Loucy (cell line): ENCODE data around the gene MAD1L1.

Experiments
- H2AFZ ChIP-seq: fragments of 200-600 bp; sonication (generic); 2 replicates; pipeline ENCODE4 v1.6.0; 2016; ENCODE audit warnings: antibody characterized with exemption, mild to moderate bottlenecking, low read length, moderate library complexity
- H3F3A ChIP-seq: fragments of 200-600 bp; 2 replicates; pipeline ENCODE4 v1.6.0; 2016; ENCODE audit warnings: antibody characterized with exemption, low read depth, mild to moderate bottlenecking
- H3K27me3 ChIP-seq: fragments of 200-600 bp; sonication (generic); 2 replicates; pipeline ENCODE4 v1.6.1; 2014; ENCODE audit warnings: low read length, mild to moderate bottlenecking; ENCODE audit not compliant: insufficient read depth, poor library complexity, severe bottlenecking
- H3K36me3 ChIP-seq: fragments of 200-600 bp; sonication (generic); 2 replicates; pipeline ENCODE4 v1.6.1; 2016; ENCODE audit warnings: low read length; ENCODE audit not compliant: insufficient read depth
- H3K4me1 ChIP-seq: fragments of 200-600 bp; sonication (generic); 2 replicates; pipeline ENCODE4 v1.5.1; 2014; ENCODE audit warnings: low read length, mild to moderate bottlenecking; ENCODE audit not compliant: insufficient read depth, poor library complexity, severe bottlenecking
- H3K4me2 ChIP-seq: fragments of 200-600 bp; sonication (generic); 2 replicates; pipeline ENCODE4 v1.6.0; 2014; ENCODE audit warnings: antibody characterized with exemption, low read length, low read depth, mild to moderate bottlenecking; ENCODE audit not compliant: poor library complexity, severe bottlenecking
- H3K4me3 ChIP-seq: fragments of 200-600 bp; sonication (generic); 2 replicates; pipeline ENCODE4 v1.5.1; 2014; ENCODE audit warnings: low read length, mild to moderate bottlenecking, mixed read lengths; ENCODE audit not compliant: poor library complexity, severe bottlenecking
- H3K79me2 ChIP-seq: fragments of 200-600 bp; sonication (generic); 2 replicates; pipeline ENCODE4 v1.6.1; 2014; ENCODE audit warnings: low read length; ENCODE audit not compliant: insufficient read depth
- H3K9ac ChIP-seq: fragments of 200-600 bp; sonication (generic); 2 replicates; pipeline ENCODE4 v1.6.0; 2014; ENCODE audit warnings: mild to moderate bottlenecking, low read depth, low read length, moderate library complexity; ENCODE audit not compliant: poor library complexity, severe bottlenecking
- H3K9me2 ChIP-seq: fragments of 200-600 bp; sonication (generic); replicated peaks from 2 replicates; pipeline ENCODE4 v1.6.1; 2016; ENCODE audit warnings: low read depth, low read length, mixed read lengths
- H3K9me3 ChIP-seq: fragments of 200-600 bp; sonication (generic); 2 replicates; pipeline ENCODE4 v1.6.1; 2014; ENCODE audit warnings: mild to moderate bottlenecking, antibody characterized with exemption, low read length, low read depth; ENCODE audit not compliant: insufficient read depth
- H4K20me1 ChIP-seq: fragments of 200-600 bp; sonication (generic); 2 replicates; pipeline ENCODE4 v1.6.0; 2014; ENCODE audit warnings: antibody characterized with exemption, low read length, mild to moderate bottlenecking; ENCODE audit not compliant: insufficient read depth, poor library complexity, severe bottlenecking
- CTCF ChIP-seq: fragments of 200-600 bp; sonication (generic); conservative IDR thresholded peaks from 2 replicates; pipeline ENCODE4 v1.5.1; 2014; ENCODE audit warnings: mild to moderate bottlenecking, antibody characterized with exemption, low read length
- EZH2phosphoT487 ChIP-seq: fragments of 200-600 bp; IDR thresholded peaks from 2 replicates; pipeline ENCODE4 v1.6.1; 2018; ENCODE audit warnings: antibody characterized with exemption, mild to moderate bottlenecking, moderate library complexity, borderline replicate concordance

The MAD1L1 gene

GRCh38 chr7:2018569-2019460 is 213.9 kb downstream of the MAD1L1 start:
- Histone ChIP-seq H3K4me1 (no peaks in the 10 kb centered on the region), H3K4me2 (no peak overlapping the region), H3K9ac (no peak overlapping the region), H3K79me2 (0 out of 2 replicates have a peak, but pooled peaks cover 6% of the 10 kb centered on the region), H3F3A (no peaks in the 10 kb centered on the region), H2AFZ (no peak overlapping the region), H3K27me3 (no peaks in the 10 kb centered on the region), H3K9me3 (no peaks in the 10 kb centered on the region), H3K36me3 (no peaks in the 10 kb centered on the region; the same call in 1 of the 2 replicates), H3K9me2 (no peaks in the 10 kb centered on the region), H3K4me3 (no peak overlapping the region), H4K20me1 (no peaks in the 10 kb centered on the region)
- TF ChIP-seq EZH2phosphoT487 (no peak), CTCF (no peak)

GRCh38 chr7:2017914-2018568 is 214.7 kb downstream of the MAD1L1 start:
- Histone ChIP-seq H3F3A (no peaks in the 10 kb centered on the region), H4K20me1 (no peaks in the 10 kb centered on the region), H3K4me3 (no peak overlapping the region), H3K36me3 (peaks cover 4% of the 10 kb centered on the region; the same call in 1 of the 2 replicates), H2AFZ (no peak overlapping the region), H3K79me2 (0 out of 2 replicates have a peak, but pooled peaks cover 6% of the 10 kb centered on the region), H3K9me3 (no peaks in the 10 kb centered on the region), H3K9ac (no peak overlapping the region), H3K4me1 (no peaks in the 10 kb centered on the region), H3K4me2 (no peak overlapping the region), H3K9me2 (no peaks in the 10 kb centered on the region), H3K27me3 (no peaks in the 10 kb centered on the region)
- TF ChIP-seq CTCF: no peak
- no peak for TF ChIP-seq EZH2phosphoT487

GRCh38 chr7:2017481-2017891 is 215.3 kb downstream of the MAD1L1 start:
- no peak overlapping the region for H2AFZ ChIP-seq
- no peaks in the 10 kb centered on the region for H3K9me3 ChIP-seq

More at GRCh38 chr7:2017481-2017891, 215.3 kb downstream of the MAD1L1 start:
- no peak overlapping the region for H3K9ac ChIP-seq
- peaks cover 10% of the 10 kb centered on the region; the same call in 1 of the 2 replicates for H3K36me3 ChIP-seq
- H3K4me1 ChIP-seq: no peaks in the 10 kb centered on the region
- H3F3A ChIP-seq: no peaks in the 10 kb centered on the region
- H3K79me2 ChIP-seq: 0 out of 2 replicates have a peak, but pooled peaks cover 6% of the 10 kb centered on the region
- no peak overlapping the region for H3K4me2 ChIP-seq
- H3K9me2 ChIP-seq: no peaks in the 10 kb centered on the region
- H4K20me1 ChIP-seq: no peaks in the 10 kb centered on the region
- no peak overlapping the region for H3K4me3 ChIP-seq
- no peaks in the 10 kb centered on the region for H3K27me3 ChIP-seq
- TF ChIP-seq EZH2phosphoT487 (no peak), CTCF (no peak)
